Measurements from ENCODE around the gene CCDC89. TPM values are rescaled to one million over a fixed set of nuclear protein-coding genes. Genes with fewer than 3 reads are reported as not detected.
A peak's percentile ranks its signal among the peaks of the same experiment; 100 is the strongest.

CCDC89 gene
- total RNA-seq: 1 to 10 TPM; 3.2 to 5.9 (median 5.3) TPM
- polyA plus RNA-seq: 1 to 10 TPM; 2.8 to 3.2 TPM
- long read RNA-seq, donor 1, transcript CCDC89-201 (1 exons, 1,412 nt): major isoform, 22 of 22 reads
- long read RNA-seq, donor 1, partial matches to known transcripts: 0 of 22 reads
- long read RNA-seq, donor 1, other reads (novel, unspliced or antisense): 0 of 22 reads
- long read RNA-seq, donor 2, partial matches to known transcripts: 0 of 3 reads
- long read RNA-seq, donor 2, other reads (novel, unspliced or antisense): 0 of 3 reads
- long read RNA-seq, donor 3, transcript CCDC89-201 (1 exons, 1,412 nt): major isoform, 9 of 9 reads
- long read RNA-seq, donor 3, partial matches to known transcripts: 0 of 9 reads
- long read RNA-seq, donor 3, other reads (novel, unspliced or antisense): 0 of 9 reads

DNA sequence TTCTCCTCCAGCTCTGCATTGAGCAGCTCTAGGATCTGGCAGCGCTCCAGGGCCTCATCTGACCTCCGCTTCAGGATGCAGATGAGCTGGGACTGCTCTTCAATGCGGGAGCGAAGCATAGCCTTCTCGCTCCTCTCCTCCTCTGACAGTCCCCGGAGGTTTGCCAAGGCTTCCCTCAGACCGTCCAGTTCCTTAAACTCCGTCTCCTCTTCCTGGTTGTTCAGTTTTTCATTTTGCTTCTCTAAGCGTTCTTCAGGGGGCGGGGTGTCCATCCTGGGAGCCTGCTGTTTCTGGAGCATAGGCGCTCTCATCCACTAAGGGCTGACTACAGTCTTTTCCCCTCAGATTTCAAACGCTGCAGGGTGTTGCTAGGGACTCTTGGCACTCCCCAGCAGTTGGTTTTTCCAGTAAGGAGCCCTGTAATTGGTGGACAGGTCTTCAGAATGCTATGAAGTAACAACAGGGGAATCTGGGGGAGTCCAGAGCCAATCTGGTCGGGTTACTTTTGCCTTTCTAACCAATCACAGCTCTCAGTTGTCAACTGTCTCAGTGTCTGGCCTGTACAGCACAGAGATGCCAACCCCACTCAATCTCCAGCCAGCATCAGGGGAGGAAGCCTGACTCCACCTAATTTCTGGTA is at the start of gene CCDC89:
CCDC89 (minus strand) TSS at position 376 of the 640 bp plus-strand sequence; CDS start at position 311, 65 bp downstream.
- Histone ChIP-seq H3K27me3 (no peaks in the 10 kb centered on the region), H3K4me3 (peak within 1 kb of the TSS; percentile 45), H3K9me3 (no peaks in the 10 kb centered on the region), H3K36me3 (no peaks in the 10 kb centered on the region), H3K27ac (peak within 1 kb of the TSS; percentile 7 to 76), H3K4me1 (ENCODE audit: insufficient read depth) (peaks cover 1% of the 10 kb centered on the region)
- intact Hi-C loops (cut with DNase I): no loop called here
- peak; percentile 79 to 87 (median 85) for DNase-seq
- 4 to 6% (median 4%) methylated on average over 13 of the region's 13 CpGs for WGBS, 3 donors
- TF ChIP-seq POLR2A (IDR thresholded peaks at IDR 0.05) (peak; percentile 14), EP300 (IDR thresholded peaks at IDR 0.05) (no peak)
- TF ChIP-seq, protein P1, sequence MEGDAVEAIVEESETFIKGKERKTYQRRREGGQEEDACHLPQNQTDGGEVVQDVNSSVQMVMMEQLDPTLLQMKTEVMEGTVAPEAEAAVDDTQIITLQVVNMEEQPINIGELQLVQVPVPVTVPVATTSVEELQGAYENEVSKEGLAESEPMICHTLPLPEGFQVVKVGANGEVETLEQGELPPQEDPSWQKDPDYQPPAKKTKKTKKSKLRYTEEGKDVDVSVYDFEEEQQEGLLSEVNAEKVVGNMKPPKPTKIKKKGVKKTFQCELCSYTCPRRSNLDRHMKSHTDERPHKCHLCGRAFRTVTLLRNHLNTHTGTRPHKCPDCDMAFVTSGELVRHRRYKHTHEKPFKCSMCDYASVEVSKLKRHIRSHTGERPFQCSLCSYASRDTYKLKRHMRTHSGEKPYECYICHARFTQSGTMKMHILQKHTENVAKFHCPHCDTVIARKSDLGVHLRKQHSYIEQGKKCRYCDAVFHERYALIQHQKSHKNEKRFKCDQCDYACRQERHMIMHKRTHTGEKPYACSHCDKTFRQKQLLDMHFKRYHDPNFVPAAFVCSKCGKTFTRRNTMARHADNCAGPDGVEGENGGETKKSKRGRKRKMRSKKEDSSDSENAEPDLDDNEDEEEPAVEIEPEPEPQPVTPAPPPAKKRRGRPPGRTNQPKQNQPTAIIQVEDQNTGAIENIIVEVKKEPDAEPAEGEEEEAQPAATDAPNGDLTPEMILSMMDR (IDR thresholded peaks at IDR 0.05): no peak

DNA sequence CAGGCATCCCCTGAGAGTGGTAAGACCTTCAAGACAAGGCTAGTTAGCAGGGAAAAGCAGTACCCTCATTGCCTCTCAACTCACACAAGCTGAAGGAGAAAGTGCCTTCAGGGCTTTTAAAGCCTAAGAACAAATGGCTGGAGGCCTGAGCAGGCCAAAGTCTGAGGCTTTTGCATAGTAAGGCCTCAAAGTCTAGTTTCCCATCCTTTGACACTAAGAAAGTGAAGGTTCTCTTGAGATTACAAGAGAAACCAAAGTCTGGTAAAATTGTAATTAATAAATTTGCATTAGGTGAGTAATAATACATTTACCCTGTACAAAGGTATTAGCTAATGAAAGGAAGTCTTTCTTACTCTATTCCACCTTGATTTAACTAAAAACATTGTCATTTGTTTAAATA is 47.0 kb upstream of the CCDC89 start:
- TF ChIP-seq, protein P1 (IDR thresholded peaks at IDR 0.05): no peak
- TF ChIP-seq POLR2A (IDR thresholded peaks at IDR 0.05) (no peak), EP300 (IDR thresholded peaks at IDR 0.05) (no peak)
- no peak overlapping the region for H3K27ac ChIP-seq
- H3K4me1 ChIP-seq (ENCODE audit: insufficient read depth): no peaks in the 10 kb centered on the region
- DNase-seq: no peak
- H3K9me3 ChIP-seq: no peaks in the 10 kb centered on the region
- no peaks in the 10 kb centered on the region for H3K27me3 ChIP-seq
- H3K36me3 ChIP-seq: no peaks in the 10 kb centered on the region
- intact Hi-C loops (cut with DNase I): no loop called here
- no peak overlapping the region for H3K4me3 ChIP-seq

DNA sequence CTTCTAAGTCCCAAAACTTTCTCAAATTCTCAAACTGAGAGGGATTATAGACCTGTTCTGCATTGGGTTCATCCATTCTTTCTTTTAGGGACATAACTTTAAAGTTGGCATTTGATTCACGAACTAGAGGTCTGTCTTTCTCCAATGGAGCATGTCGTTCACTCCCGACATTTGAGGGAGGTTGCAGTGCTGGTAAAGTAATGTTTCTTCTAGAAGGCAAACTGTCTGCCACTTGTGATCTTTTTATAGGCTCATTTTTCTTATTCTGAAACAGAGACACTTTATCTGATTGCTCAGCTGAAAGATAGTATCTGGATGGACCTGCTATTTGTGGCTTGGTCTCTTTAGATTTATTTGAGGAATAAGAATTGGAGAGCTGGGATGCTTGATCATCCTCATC is 40.4 kb upstream of the CCDC89 start:
- Histone ChIP-seq H3K27me3 (no peaks in the 10 kb centered on the region), H3K27ac (no peak overlapping the region), H3K36me3 (no peaks in the 10 kb centered on the region), H3K9me3 (no peaks in the 10 kb centered on the region), H3K4me1 (ENCODE audit: insufficient read depth) (no peaks in the 10 kb centered on the region), H3K4me3 (no peak overlapping the region)
- 88 to 92% (median 88%) methylated on average over 3 of the region's 3 CpGs for WGBS, 3 donors
- TF ChIP-seq EP300 (IDR thresholded peaks at IDR 0.05) (no peak), POLR2A (IDR thresholded peaks at IDR 0.05) (no peak)
- TF ChIP-seq, protein P1 (IDR thresholded peaks at IDR 0.05): no peak
- intact Hi-C loops (cut with DNase I): no loop called here
- no peak for DNase-seq

DNA sequence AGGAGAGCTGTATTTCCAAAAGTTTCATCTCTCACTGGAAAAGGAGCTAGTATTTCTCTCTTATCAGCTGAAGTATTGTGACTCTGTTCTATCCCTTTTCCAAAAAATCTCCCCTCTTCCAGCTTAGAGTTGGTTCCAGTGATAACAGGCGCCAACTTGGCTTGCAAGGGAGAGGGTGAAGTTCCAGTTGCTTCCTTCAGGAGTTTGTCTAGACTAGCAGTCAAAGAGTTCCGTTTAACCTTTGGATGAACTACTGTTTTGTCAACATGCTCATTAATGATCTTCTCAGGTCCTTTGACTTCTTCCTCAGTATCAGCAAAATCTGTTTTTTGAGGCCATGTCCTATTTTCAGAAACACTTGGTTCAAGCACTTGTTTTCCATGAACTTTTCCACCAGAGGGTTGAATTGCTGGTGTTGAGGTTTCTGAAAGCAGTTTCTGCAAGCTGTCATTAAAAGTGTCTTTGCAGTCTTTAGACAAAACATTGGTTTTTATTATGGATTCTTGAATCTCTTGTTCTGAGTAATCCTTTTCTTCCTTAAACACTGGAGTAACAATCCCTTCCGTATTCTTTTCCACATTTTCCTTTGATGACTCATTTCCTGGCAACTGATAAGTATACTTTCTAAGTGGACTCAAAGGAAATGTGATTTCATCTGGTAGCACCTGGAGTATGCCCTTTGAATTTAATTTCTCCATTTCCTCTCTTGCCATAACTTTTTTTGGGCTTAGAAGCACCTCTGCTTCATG is 39.7 kb upstream of the CCDC89 start:
- intact Hi-C loops (cut with DNase I): no loop called here
- H3K4me1 ChIP-seq (ENCODE audit: insufficient read depth): no peaks in the 10 kb centered on the region
- TF ChIP-seq POLR2A (IDR thresholded peaks at IDR 0.05): no peak
- no peak for TF ChIP-seq EP300 (IDR thresholded peaks at IDR 0.05)
- TF ChIP-seq, protein P1 (IDR thresholded peaks at IDR 0.05): no peak
- no peak for DNase-seq
- no peak overlapping the region for H3K27ac ChIP-seq
- H3K36me3 ChIP-seq: no peaks in the 10 kb centered on the region
- H3K27me3 ChIP-seq: no peaks in the 10 kb centered on the region
- H3K4me3 ChIP-seq: no peak overlapping the region
- WGBS, 3 donors: 21 to 50% (median 33%) methylated on average over 3 of the region's 3 CpGs
- H3K9me3 ChIP-seq: no peaks in the 10 kb centered on the region

All from ovary (tissue), 10 donors.